ENCODE measurements around the gene NMRK1. TPM values are rescaled to one million over a fixed set of nuclear protein-coding genes. Genes with fewer than 3 reads are reported as not detected.
A peak's percentile ranks its signal among the peaks of the same experiment; 100 is the strongest.

The NMRK1 gene
- polyA plus RNA-seq, 1 of the 3 experiments (the other 2 are of a cell fraction), result 8.4 TPM

- TF ChIP-seq TEAD4 (IDR thresholded peaks at IDR 0.05; ENCODE audit: borderline replicate concordance, insufficient read depth), result no peak
- TF ChIP-seq RAD21 (IDR thresholded peaks at IDR 0.05; ENCODE audit: low read length), result no peak
- H2AFZ ChIP-seq (ENCODE audit: low read depth), result no peak overlapping the region
- DNase-seq, result no peak
- no peaks in the 10 kb centered on the region for H4K20me1 ChIP-seq (ENCODE audit: insufficient read depth)
- H3K4me3 ChIP-seq (ENCODE audit: low read depth in 2 of 2, low read length in 1 of 2), result no peak overlapping the region
- H3K27ac ChIP-seq (ENCODE audit: low read depth in 2 of 2, low read length in 1 of 2), result no peak overlapping the region
- no peak overlapping the region for H3K9ac ChIP-seq
- no peaks in the 10 kb centered on the region for H3K9me2 ChIP-seq
- H3K4me1 ChIP-seq (ENCODE audit: control insufficient read depth in 1 of 2, insufficient read depth in 2 of 2, low read depth in 1 of 2, low read length in 1 of 2), result no peaks in the 10 kb centered on the region; a peak in 1 of 4 replicates
- peaks cover 0 to 11% of the 10 kb centered on the region in 2 experiments for H3K36me3 ChIP-seq (replicated peaks in 1 of 2; ENCODE audit: control insufficient read depth in 1 of 2, insufficient read depth in 2 of 2, low read length in 1 of 2)
- ChIA-PET POLR2A (no interaction called here), CTCF (no interaction called here)
- H3K79me2 ChIP-seq (ENCODE audit: insufficient read depth), result no peaks in the 10 kb centered on the region
- H3K4me2 ChIP-seq, result no peak overlapping the region
- H3K9me3 ChIP-seq, result no peaks in the 10 kb centered on the region
- H3F3A ChIP-seq (replicated peaks; ENCODE audit: insufficient read depth), result peaks cover 3% of the 10 kb centered on the region
- H3K27me3 ChIP-seq (ENCODE audit: insufficient read depth), result no peaks in the 10 kb centered on the region
- 60% methylated on average over 3 of the region's 3 CpGs for WGBS (ENCODE audit: low lambda C conversion rate)
Measured at GRCh38 chr9:75131700-75132099, 43.7 kb upstream of the NMRK1 start.

- ChIA-PET CTCF (no interaction called here), POLR2A (no interaction called here)
- Histone ChIP-seq H3F3A (replicated peaks; ENCODE audit: insufficient read depth) (peaks cover 3% of the 10 kb centered on the region), H3K4me2 (peak overlapping the region; percentile 7; the same call in 1 of the 2 replicates), H3K9me2 (no peaks in the 10 kb centered on the region), H2AFZ (ENCODE audit: low read depth) (no peak overlapping the region; the same call in 1 of the 2 replicates), H3K9me3 (no peaks in the 10 kb centered on the region), H4K20me1 (ENCODE audit: insufficient read depth) (no peaks in the 10 kb centered on the region), H3K27me3 (ENCODE audit: insufficient read depth) (no peaks in the 10 kb centered on the region), H3K4me1 (ENCODE audit: control insufficient read depth in 1 of 2, insufficient read depth in 2 of 2, low read depth in 1 of 2, low read length in 1 of 2) (no peaks in the 10 kb centered on the region; a peak in 1 of 4 replicates), H3K36me3 (replicated peaks in 1 of 2; ENCODE audit: control insufficient read depth in 1 of 2, insufficient read depth in 2 of 2, low read length in 1 of 2) (peaks cover 0 to 11% of the 10 kb centered on the region in 2 experiments), H3K4me3 (ENCODE audit: low read depth in 2 of 2, low read length in 1 of 2) (no peak overlapping the region), H3K9ac (no peak overlapping the region), H3K27ac (ENCODE audit: low read depth in 2 of 2, low read length in 1 of 2) (peak overlapping the region; percentile 30 to 65; a peak in 2 of 4 replicates), H3K79me2 (ENCODE audit: insufficient read depth) (no peaks in the 10 kb centered on the region; the same call in 1 of the 2 replicates)
- TF ChIP-seq FOXJ3 (CRISPR knock-in tag; IDR thresholded peaks at IDR 0.05) (no peak), TAF1 (IDR thresholded peaks at IDR 0.05; ENCODE audit: borderline replicate concordance, low read depth, low read length) (no peak), ZBTB33 (IDR thresholded peaks at IDR 0.05; ENCODE audit: borderline replicate concordance, low read depth) (no peak)
- DNase-seq, result no peak
- 20% methylated on average over 5 of the region's 5 CpGs for WGBS (ENCODE audit: low lambda C conversion rate)
Measured at GRCh38 chr9:75130621-75131230, 42.8 kb upstream of the NMRK1 start.

GRCh38 chr9:75130172-75130571 lies 42.2 kb upstream of the NMRK1 start:
- Histone ChIP-seq H3K36me3 (replicated peaks in 1 of 2; ENCODE audit: control insufficient read depth in 1 of 2, insufficient read depth in 2 of 2, low read length in 1 of 2) (peaks cover 0 to 11% of the 10 kb centered on the region in 2 experiments), H2AFZ (ENCODE audit: low read depth) (no peak overlapping the region), H3K9me2 (no peaks in the 10 kb centered on the region), H3K79me2 (ENCODE audit: insufficient read depth) (no peaks in the 10 kb centered on the region; the same call in 1 of the 2 replicates), H3K9me3 (no peaks in the 10 kb centered on the region), H3K27me3 (ENCODE audit: insufficient read depth) (no peaks in the 10 kb centered on the region), H4K20me1 (ENCODE audit: insufficient read depth) (no peaks in the 10 kb centered on the region), H3K27ac (ENCODE audit: low read depth in 2 of 2, low read length in 1 of 2) (peak overlapping the region; percentile 30 to 65; a peak in 2 of 4 replicates), H3K4me3 (ENCODE audit: low read depth in 2 of 2, low read length in 1 of 2) (no peak overlapping the region), H3K9ac (no peak overlapping the region), H3F3A (replicated peaks; ENCODE audit: insufficient read depth) (peaks cover 3% of the 10 kb centered on the region), H3K4me2 (peak overlapping the region; percentile 7; the same call in 1 of the 2 replicates), H3K4me1 (ENCODE audit: control insufficient read depth in 1 of 2, insufficient read depth in 2 of 2, low read depth in 1 of 2, low read length in 1 of 2) (no peaks in the 10 kb centered on the region; a peak in 1 of 4 replicates)
- POLR2A ChIA-PET, result no interaction called here
- WGBS (ENCODE audit: low lambda C conversion rate), result 38% methylated on average over 5 of the region's 5 CpGs
- CTCF ChIA-PET, result no interaction called here
- TF ChIP-seq IRF3 (IDR thresholded peaks at IDR 0.05; ENCODE audit: low read depth, low read length), result no peak
- no peak for TF ChIP-seq REST (IDR thresholded peaks at IDR 0.05; ENCODE audit: low read depth, low read length)
- DNase-seq, result no peak
